ENCODE data around the gene NSG1.

Gene NSG1

GRCh38 chr4:4437798-4438470 lies 51.0 kb downstream of the NSG1 start:
- TF ChIP-seq, protein P1, sequence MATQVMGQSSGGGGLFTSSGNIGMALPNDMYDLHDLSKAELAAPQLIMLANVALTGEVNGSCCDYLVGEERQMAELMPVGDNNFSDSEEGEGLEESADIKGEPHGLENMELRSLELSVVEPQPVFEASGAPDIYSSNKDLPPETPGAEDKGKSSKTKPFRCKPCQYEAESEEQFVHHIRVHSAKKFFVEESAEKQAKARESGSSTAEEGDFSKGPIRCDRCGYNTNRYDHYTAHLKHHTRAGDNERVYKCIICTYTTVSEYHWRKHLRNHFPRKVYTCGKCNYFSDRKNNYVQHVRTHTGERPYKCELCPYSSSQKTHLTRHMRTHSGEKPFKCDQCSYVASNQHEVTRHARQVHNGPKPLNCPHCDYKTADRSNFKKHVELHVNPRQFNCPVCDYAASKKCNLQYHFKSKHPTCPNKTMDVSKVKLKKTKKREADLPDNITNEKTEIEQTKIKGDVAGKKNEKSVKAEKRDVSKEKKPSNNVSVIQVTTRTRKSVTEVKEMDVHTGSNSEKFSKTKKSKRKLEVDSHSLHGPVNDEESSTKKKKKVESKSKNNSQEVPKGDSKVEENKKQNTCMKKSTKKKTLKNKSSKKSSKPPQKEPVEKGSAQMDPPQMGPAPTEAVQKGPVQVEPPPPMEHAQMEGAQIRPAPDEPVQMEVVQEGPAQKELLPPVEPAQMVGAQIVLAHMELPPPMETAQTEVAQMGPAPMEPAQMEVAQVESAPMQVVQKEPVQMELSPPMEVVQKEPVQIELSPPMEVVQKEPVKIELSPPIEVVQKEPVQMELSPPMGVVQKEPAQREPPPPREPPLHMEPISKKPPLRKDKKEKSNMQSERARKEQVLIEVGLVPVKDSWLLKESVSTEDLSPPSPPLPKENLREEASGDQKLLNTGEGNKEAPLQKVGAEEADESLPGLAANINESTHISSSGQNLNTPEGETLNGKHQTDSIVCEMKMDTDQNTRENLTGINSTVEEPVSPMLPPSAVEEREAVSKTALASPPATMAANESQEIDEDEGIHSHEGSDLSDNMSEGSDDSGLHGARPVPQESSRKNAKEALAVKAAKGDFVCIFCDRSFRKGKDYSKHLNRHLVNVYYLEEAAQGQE (IDR thresholded peaks at IDR 0.05; ENCODE audit: insufficient read depth in 1 of 2, low read depth in 2 of 2, low read length in 2 of 2): no peak
- TF ChIP-seq FOXP2 (optimal IDR thresholded peaks at IDR 0.05; ENCODE audit: borderline replicate concordance, extremely low read depth, extremely low read length, insufficient read depth) (no peak), TAF1 (IDR thresholded peaks at IDR 0.05; ENCODE audit: borderline replicate concordance, insufficient read depth, low read length) (no peak), POLR2AphosphoS5 (IDR thresholded peaks at IDR 0.05; ENCODE audit: low read depth, low read length) (no peak), SIN3A (IDR thresholded peaks at IDR 0.05; ENCODE audit: borderline replicate concordance, insufficient read depth, low read length) (no peak)

- TF ChIP-seq TAF1 (IDR thresholded peaks at IDR 0.05; ENCODE audit: borderline replicate concordance, insufficient read depth, low read length) (no peak), FOXP2 (optimal IDR thresholded peaks at IDR 0.05; ENCODE audit: borderline replicate concordance, extremely low read depth, extremely low read length, insufficient read depth) (no peak), SIN3A (IDR thresholded peaks at IDR 0.05; ENCODE audit: borderline replicate concordance, insufficient read depth, low read length) (no peak), POLR2AphosphoS5 (IDR thresholded peaks at IDR 0.05; ENCODE audit: low read depth, low read length) (no peak)
- TF ChIP-seq, protein P1 (IDR thresholded peaks at IDR 0.05; ENCODE audit: insufficient read depth in 1 of 2, low read depth in 2 of 2, low read length in 2 of 2): no peak
These were observed 52.0 kb downstream of the NSG1 start for GRCh38 chr4:4438891-4439290.

- TF ChIP-seq POLR2AphosphoS5 (IDR thresholded peaks at IDR 0.05; ENCODE audit: low read depth, low read length) (no peak), FOXP2 (optimal IDR thresholded peaks at IDR 0.05; ENCODE audit: borderline replicate concordance, extremely low read depth, extremely low read length, insufficient read depth) (no peak), SIN3A (IDR thresholded peaks at IDR 0.05; ENCODE audit: borderline replicate concordance, insufficient read depth, low read length) (no peak), TAF1 (IDR thresholded peaks at IDR 0.05; ENCODE audit: borderline replicate concordance, insufficient read depth, low read length) (no peak)
- TF ChIP-seq, protein P1 (IDR thresholded peaks at IDR 0.05; ENCODE audit: insufficient read depth in 1 of 2, low read depth in 2 of 2, low read length in 2 of 2): no peak
These were observed 52.9 kb downstream of the NSG1 start for GRCh38 chr4:4439782-4440181.

- TF ChIP-seq, protein P1 (IDR thresholded peaks at IDR 0.05; ENCODE audit: insufficient read depth in 1 of 2, low read depth in 2 of 2, low read length in 2 of 2): no peak
- TF ChIP-seq POLR2AphosphoS5 (IDR thresholded peaks at IDR 0.05; ENCODE audit: low read depth, low read length) (no peak), TAF1 (IDR thresholded peaks at IDR 0.05; ENCODE audit: borderline replicate concordance, insufficient read depth, low read length) (no peak), FOXP2 (optimal IDR thresholded peaks at IDR 0.05; ENCODE audit: borderline replicate concordance, extremely low read depth, extremely low read length, insufficient read depth) (no peak), SIN3A (IDR thresholded peaks at IDR 0.05; ENCODE audit: borderline replicate concordance, insufficient read depth, low read length) (no peak)
These were observed 53.6 kb downstream of the NSG1 start for GRCh38 chr4:4440333-4441061.
